Activated T-helper 9 cell treated with anti-CD3 and anti-CD28 coated beads, Interleukin-2, amount 50 U/mL, for 16 hours (primary cell): ENCODE data around the gene GRB7.
A peak's percentile ranks its signal among the peaks of the same experiment; 100 is the strongest.
"Not testable (repeated sequence)": the region's sequence is repeated elsewhere in the genome, so short reads cannot be mapped to it uniquely, and the experiment has no call there.

ENCODE experiments used
- DNase-seq: peaks from one replicate; pipeline ENCODE4 v3.0.0-alpha.2; 2020; ENCODE audit warnings: low read depth

The GRB7 gene

DNA sequence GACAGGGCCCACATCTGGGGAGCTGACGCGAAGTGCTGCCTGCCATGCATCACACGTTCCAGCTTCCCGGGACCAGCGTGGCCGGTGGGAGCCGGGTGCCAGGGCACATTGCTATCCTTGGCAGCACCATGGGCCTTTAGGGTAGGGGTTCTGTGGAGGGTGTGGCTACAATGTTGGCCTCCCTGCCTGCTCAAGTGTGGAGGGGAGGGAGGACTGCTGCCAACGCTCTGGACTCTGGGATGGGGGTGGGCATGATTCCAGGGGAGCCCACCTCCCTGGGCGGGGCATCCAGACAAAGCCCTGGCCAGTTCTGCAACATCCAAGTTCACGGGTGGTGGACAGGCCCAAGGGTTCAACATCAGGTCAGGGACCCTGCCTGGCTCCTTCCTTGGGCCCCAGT is 13.9 kb downstream of the GRB7 start:
- no peak for DNase-seq

DNA sequence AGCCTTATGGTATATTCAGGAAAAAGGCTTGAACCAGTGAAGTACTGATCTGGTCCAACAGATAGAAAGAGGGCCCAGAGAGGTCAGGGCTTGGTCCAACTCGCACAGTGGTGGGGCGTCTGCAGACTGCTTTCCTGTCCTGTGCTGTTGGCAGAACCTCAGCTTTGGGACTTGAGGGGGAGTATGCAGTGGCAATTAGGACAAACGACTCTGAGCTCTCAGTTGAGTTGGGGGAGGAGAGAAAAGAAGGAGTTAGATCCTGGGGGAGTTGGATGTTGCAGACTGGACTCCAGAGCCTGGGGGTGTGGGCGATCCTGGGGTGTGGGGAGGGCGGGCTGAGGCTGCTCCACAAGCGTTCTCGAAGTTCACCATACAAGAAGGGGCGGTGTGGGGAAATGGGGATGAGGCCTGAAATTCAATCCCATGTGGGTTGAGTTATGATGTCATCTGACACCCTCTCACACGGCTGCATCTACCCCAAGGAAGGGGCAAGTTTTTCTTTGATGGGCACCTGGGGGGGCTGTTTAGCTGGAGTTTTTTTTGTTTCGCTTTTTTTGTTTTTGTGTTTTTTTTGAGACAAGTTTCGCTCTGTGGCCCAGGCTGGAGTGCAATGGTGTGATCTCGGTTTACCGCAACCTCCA is 14.6 kb downstream of the GRB7 start:
- no peak for DNase-seq

DNA sequence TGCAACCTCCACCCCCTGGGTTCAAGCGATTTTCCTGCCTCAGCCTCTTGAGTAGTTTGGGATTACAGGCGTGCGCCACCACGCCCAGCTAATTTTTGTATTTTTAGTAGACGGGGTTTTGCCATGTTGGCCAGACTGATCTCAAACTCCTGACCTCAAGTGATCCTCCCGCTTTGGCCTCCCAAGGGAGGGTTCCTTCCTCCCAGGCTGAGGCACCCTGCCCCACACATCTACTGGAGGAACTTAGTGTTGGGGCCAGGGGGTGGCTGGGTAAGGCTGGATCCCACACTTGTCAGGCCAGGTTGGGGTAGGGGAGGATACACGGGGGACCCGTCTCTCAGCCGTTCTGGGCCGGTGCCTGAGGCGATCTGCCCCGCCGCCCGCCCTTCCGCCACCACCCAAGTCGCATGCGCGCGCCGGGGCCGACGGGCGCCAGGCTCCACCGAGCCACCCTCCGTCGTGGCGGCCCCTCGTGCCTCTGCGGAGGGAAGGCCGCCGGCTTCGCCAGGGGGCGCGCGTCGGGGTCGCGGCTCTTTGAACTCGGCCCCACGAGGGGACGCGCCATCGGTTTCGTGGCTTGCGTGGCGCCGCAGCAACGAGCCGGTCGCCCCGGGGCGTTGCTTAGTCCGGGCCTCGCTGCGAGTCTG is 15.9 kb downstream of the GRB7 start:
- peak; percentile 67 for DNase-seq

DNA sequence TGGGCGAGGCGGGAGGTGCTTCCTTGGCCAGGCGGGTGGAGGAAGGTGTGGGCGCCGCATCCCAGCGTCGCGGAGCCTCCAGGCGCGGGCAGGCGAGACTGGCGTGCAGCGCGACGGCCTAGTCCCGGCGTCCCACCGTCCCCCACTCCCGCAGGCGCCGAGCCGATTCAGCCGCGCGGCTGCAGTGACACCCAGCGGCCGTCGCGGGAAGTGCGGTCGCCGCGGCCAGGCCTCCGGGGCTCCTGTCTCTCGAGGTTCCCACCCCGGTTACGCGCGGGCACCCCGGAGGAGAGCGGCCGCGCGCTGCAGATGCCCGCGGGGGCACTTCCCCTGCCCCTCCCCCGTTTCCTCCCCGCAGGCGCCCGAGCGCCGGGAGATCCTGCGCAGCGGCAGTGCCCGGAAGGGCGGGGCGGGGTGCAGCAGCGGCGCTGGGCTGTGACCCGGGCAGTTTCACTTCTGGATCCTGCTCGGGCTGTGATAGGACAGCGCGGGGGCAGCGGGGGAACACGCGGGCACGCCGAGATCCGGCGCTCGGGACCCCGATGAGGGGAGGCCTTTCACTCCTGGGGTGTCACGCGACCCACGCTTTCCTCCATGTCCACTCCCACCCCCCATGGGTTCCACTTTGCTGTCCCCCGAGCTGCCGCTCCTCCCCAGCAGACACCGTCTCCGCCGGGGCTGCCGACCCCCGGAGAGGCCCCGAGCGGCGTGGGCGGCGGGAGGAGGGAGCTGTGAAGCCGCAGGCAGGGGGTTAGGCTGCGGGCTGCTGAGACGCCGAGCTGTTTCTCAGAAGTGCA is 16.6 kb downstream of the GRB7 start:
- DNase-seq = peak; percentile 92

DNA sequence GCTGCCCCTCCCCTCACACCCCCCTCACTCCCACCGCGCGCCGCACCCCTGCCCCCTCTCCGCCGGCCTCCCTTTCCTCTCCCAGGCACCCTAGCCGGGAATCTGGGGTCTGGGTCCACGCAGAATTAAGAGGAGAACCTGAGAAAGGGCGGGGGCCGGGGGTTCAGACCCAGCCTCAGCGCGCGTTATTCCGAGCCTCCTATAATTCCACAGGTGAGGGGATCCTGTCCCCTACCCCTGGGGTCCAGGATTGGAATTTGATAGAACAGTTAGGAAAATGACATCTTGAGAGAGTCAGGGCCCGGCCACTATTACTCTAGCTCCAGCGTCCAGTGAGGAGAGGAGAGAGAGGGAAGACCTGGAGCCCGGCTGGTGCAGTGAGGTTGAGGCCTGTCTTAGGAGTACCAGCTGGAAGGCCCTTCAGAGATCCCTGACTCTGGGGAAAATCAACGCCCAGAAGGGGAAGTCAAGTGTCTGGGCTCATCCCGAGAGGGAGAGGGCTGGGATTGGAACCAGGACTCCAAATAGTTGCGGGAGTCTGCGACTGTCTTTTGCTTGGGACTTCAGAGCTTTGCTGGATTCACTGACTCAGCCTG is 17.3 kb downstream of the GRB7 start:
- DNase-seq = no peak

DNA sequence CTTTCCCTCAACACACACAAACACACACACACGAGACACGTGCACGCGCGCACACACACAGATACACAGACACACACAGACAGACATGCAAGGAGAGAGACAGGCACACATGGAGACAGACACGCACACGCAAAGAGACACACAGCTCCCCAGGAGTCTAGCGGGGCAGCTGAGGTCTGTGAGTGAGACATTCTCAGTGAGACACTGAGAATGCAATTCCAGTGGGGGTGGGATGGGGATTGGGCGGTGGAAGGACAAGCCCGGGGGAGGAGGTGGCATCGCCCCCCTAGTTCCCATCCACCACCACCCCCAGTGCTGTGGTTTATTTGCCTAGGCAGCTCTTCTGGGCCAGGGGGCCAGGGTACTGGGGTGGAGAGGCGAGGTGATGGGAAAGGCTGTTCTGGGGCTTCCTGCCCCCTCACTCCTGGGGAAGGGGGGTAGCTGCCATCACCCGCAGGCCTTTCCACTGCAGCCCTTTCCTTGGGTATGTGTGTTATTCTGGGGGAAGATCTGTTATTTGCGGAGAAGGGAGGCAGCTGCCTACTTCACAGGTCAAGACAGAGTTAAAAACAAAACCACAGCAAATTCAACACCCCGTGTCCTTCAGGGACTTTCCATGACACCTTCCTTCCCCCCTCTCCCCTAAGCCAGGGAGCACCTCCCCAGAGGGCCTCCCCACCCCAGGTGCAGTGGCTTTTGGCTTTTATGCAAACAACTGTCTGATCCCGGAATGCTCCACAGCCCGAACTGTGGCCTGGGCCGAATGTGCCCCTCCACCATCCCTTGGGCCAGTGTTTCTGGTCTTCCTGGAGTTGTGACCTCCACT is 18.0 kb downstream of the GRB7 start:
- DNase-seq = peak; percentile 30

DNA sequence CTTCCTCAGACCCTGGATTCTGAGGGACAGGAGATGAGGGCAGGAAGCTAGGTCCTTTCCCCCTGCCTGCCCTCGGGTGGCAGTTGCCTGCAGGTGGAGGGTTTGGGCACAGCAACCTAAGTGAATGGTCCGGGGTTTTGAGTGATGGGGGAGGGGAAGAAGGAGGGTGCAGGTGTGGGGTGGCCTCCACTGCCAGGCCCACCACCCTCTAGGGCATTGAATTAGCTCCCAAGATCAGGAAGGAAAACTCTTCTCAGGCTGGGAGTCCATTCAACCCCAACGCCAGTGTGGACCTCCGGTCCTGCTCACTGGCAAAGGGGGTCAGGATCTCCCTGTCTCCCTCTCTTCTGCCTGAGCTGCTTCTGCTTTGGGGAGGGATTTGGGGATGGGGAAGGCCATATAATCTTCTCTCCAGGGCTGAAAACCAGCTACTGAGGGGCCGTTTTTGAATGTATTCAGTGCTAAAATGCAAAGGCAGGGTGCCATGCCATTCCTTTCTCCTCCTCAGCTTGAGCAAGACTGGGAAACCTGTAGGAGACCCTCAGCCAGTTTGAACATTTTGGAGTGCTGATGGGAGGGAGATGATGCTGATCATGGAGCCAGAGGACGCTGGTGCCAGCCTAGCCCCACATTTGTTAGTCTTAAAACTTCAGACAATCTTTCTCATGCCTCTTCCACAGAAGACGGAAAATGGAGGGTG is 18.8 kb downstream of the GRB7 start:
- no peak for DNase-seq

DNA sequence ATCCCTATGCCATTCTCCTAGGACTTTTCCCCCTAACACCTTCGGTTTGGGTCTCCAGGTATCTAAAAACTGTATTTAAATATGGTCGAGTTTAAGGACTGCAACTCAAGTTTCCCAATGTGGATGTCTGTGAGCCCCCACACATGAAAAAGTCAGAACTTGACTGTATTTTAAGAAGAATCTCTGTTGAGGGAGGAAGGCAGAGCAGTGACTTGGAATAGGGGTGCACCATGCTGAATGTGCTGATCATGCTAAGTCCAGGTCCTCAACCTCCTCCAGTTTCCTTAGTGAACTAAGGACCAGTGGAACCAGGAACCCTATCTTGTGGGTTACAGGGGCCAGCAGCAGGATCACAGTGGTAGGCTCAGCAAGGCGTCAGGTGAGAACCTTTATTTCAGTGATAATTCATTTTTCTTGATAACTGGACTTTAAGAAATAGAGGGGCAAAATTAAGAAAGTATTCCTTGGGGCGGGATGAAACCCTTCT is 19.5 kb downstream of the GRB7 start:
- DNase-seq = no peak

DNA sequence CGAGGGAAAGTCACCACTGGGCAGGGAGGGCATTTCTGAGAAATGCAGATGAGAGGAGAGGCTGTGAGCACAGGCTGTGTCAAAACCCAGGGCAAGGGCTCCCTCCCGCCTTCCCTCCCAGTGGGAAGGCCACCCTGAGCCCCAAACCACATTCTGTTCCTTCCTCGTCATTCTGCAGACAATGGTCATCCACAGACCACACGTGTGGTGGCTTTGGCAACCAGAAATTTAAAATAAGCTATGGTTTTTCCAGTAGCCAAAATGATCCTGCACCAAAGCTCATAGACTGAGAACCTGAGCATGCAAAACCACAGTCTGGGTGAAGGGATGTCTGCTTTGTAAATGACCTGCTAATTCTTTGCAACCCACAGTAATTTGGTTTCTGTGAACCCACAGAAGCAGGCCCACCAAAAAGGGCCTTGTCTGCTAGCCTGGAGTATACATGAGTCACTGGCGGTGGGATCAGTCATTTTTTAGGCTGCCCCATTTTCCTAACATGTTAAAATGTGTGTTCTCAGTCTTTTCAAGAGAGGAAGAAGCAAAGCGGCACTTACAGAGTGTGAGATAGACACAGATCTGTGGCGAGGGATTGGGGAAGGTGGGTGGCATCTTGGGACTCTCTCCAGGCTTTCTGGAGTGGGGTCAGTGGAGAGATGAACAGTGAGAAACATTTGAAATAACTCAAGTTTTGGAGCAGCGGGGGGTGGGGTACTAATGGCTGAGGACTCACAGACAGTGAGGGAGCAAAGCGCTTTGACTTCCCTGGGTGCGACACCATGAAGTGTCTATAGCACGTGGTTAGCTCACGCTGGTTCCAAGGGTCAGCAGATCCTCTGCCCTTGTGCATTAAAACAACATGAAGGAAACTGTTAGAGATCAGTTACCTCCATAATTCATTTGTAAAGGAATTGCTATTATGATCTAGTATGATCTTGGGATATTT is 20.5 kb downstream of the GRB7 start:
- peak; percentile 46 for DNase-seq

DNA sequence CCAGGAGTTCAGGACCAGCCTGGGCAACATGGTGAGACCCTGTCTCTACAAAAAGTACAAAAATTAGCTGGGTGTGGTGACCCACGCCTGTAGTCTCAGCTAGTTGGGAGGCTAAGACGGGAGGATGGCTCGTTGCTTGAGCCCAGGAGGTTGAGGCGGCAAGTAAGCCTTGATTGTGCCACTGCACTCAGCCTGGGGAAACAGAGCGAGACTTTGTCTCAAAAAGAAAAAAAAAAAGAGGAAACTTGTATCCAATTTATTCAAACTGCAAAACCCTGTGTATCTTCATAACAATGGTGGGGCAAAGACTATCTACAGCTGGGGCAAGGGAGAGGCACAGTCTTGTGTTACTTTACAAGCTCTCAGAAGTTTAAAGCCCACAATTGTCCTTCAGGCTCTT is 21.5 kb downstream of the GRB7 start:
- no peak for DNase-seq

DNA sequence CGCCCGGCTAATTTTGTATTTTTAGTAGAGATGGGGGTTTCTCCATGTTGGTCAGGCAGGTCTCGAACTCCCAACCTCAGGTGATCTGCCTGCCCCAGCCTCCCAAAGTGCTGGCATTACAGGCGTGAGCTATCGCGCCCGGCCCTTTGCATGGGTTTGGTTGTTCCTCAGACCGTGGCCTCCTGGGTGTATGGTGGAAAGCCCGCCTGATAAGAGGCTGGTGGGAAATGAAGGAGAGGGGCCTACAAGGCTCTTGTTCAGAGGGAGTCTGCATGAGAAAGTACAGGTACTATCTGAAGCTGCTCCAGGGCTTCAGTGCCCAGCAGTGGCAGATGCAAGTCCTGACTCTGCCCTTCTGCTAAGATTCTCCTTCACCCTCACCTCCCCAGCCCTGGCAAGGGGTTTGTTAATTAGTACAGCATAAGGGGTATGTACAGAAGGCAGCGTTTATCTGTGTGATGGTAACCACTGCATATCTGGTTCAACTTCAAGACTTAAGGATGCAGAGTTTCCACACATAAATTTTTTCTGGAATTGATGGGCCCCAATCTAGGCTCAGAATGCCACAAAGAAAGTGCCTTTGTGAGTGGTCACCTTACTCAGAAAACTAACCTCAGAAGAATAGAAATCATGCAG is 24.2 kb downstream of the GRB7 start:
- no peak for DNase-seq

DNA sequence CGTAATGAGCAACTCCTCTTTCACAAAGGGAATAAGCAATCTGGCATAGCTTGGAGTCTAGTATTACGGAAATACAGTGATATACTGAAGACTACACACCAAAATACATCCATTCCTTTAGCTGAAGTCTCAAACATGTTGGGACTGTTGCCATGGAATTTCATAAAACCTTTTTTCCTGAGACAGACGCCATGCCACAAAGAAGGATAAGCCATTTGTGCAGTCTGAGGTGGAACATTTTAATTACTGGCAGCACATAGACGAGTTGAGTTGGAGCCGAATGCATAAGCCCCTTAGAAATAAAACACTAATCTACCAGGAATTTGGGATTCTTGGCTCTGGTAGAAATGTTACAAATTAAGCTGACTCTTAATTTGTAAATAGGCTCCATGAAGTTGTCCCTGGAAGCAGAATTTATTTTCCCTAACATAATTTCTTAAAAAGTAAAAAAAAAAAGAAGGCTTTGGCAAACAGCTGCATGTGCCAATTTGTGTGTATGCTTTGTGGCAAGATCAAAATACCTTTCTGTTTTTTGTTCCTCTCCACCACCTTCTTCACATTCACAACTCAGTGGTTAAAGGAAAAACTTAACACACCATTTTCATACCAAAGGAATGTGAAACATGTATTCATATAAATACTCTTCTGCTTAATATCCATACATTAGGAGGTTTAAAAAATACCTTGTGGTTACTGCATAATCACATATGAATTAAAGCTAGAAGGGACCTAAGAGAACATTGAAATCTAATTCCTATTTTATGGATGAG is 25.5 kb downstream of the GRB7 start:
- DNase-seq = no peak

DNA sequence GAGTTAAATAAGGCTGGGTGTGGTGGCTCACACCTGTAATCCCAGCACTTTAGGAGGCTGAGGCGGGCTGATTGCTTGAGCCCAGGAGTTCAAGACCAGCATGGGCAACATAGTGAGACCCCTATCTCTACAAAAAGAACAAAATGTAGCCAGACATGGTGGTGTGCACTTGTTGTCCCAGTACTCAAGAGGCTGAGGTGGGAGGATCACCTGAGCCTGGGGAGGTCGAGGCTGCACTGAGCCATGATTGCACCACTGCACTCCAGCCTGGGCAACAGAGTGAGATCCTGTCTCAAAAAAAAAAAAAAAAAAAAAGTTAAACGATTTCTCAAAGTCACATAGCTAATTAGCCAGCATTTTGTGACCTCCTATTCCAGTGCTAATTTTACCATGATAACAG is 26.4 kb downstream of the GRB7 start:
- DNase-seq = not testable (repeated sequence)

DNA sequence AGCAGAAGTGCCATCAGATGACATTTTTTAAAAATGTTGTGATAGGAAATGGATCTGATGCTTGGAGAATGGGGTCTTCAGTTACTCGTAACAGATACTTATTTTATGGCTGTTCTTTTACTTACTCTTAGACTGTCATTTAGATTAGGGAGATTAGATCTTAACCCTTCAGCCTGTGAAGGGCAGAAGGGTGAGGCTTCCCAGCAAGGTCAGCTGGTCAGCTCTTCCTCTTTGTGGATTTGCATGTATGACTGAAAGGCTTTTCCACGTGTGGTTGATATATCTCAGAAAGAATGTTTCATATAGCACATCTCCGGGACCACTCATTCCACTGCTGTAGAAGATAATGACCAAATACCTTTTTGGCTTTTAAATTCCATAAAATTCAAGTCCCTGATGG is 27.4 kb downstream of the GRB7 start:
- no peak for DNase-seq

DNA sequence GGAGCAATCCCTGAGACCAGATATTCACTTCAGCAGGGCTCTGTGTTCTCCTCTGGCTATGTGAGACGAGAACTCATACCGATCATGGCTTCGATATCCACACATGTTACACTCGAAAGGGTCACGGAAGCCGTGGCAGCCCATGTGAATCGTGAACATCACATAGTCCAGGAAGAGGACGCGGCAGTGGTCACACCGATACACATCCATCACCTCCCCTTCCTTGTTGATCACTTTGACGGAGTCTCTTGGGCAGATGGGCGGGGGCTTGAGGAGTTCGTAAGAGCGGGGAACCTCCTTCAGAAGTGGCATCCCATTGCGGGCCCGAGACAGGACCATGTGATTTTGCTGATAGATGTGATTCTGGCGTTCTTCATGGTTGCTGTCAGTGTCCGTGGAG is 28.0 kb downstream of the GRB7 start:
- DNase-seq = no peak

DNA sequence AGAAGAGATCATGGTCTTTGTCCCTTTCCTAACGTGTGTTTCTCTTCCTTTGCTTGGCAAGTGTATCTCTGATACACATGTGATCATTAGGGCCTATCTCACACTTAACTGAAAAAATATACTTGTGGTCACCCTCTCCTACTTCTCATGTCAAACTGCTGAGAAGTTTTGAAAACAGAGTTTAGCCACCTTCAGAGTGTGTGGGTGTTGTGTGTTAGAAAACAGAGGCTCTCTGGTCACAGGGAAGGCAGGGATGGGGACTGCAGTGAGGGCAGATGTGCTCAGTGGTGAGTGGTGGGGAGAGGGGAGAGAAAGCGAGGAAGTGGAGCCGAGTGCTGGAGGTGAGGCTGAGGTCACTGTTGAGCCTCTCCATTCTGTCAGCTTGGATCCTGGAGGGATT is 29.4 kb downstream of the GRB7 start:
- DNase-seq = no peak

DNA sequence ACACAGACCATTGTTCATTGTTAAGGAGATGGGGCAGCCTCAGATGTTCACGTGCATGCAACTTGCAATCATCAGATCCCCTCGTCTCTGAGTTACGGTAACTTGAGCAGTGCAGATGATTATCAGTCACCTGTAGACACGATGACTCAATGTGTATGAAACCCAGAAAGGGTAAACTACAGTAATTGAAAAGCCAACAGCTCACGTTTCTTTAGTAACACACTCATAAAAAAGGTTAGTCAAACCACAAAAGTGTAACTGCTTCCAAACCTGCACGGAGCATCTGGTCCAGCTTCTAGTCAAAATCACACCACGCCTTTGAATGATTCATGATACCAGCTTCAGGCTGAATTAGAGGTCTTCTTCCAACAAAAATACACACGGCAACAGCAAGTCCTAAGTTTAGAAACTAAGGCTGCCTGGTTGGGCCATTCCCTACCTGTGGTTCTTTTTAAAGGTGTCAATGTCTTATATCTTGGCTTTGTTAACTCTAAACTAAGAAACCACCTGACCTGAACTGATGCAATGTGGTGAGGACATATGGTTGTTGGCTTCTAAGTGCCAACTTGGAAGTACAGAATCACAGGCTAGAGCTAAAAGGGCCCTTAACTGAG is 32.3 kb downstream of the GRB7 start:
- peak; percentile 47 for DNase-seq

DNA sequence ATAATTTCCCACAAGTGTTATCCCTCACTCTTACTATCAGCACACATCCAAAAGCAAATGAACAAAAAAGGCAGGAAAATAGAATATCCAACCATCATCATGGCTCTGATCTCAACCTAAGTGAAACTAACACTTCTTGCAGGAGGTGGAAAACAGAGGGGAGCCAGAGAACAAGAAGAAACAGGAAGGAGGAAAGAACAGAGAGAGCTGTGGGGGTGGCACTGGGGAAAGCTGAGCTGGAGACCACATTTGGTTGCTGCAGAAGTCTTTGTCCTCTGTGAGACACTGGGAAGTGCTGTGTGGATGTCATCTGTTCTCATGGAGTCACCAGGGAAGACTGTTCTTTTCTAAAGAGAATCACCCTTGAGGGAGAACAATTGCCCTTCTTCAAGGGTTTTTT is 34.7 kb downstream of the GRB7 start:
- no peak for DNase-seq
